CD4-positive, alpha-beta T cell treated with Interleukin-6 at 100 ng/mL for 8 hours (primary cell): ENCODE results near the gene KEAP1.

Experiments
- DNase-seq: peaks from one replicate; pipeline ENCODE4 v3.0.0-alpha.2; 2020; ENCODE audit warnings: mixed read lengths, low spot score

KEAP1 gene

GRCh38 chr19:10450191-10450852 lies 52.8 kb downstream of the KEAP1 start:
- DNase-seq: no peak

- DNase-seq: no peak
These were observed 54.1 kb downstream of the KEAP1 start for GRCh38 chr19:10449037-10449436.

- no peak for DNase-seq
These were observed 60.5 kb downstream of the KEAP1 start for GRCh38 chr19:10442698-10443097.

- no peak for DNase-seq
These were observed 63.6 kb downstream of the KEAP1 start for GRCh38 chr19:10439588-10439987.
